Ovary (tissue), 3 donors: ENCODE measurements around the gene FARP2.
"Not testable (repeated sequence)": the region's sequence is repeated elsewhere in the genome, so short reads cannot be mapped to it uniquely, and the experiment has no call there.

ENCODE experiments used
- EP300 ChIP-seq: sonication (generic); formaldehyde crosslinking; IDR thresholded peaks from one replicate; pipeline ENCODE4 v1.6.1; 2017; ENCODE audit warnings: antibody characterized with exemption
- POLR2A ChIP-seq: fragments of 450-650 bp; IDR thresholded peaks from one replicate; pipeline ENCODE4 v1.6.1; 2017; ENCODE audit warnings: antibody characterized with exemption, mild to moderate bottlenecking, moderate library complexity
- TF ChIP-seq, protein P1 (sequence below), 3 donors: fragments of 450-650 bp in 2 of 3; fragments of 200-600 bp in 1 of 3; IDR thresholded peaks; one replicate each; pipeline versions ENCODE4 v1.5.1 to v1.8.0; 2016 to 2022; ENCODE audit warnings: antibody characterized with exemption in 3 of 3, mild to moderate bottlenecking in 1 of 3
- donor health status: DM: no; HTN: no; CAD: no.

DNA sequence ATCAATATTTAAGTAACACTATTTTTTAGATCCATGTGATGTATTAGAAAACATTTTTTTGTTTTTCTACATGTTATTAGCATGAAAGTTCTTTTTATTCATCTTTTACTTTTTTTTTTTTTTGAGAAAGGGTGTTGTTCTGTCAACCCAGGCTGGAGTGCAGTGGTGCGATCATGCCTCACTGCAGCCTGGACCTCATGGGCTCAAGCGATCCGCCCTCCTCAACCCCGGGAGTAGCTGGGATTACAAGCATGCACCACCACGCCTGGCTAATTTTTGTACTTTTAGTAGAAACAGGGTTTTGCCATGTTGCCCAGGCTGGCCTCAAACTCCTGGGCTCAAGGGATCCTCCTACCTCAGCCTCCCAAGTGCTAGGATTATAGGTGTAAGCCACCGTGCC lies 17.8 kb downstream of the FARP2 start:
- TF ChIP-seq, protein P1, sequence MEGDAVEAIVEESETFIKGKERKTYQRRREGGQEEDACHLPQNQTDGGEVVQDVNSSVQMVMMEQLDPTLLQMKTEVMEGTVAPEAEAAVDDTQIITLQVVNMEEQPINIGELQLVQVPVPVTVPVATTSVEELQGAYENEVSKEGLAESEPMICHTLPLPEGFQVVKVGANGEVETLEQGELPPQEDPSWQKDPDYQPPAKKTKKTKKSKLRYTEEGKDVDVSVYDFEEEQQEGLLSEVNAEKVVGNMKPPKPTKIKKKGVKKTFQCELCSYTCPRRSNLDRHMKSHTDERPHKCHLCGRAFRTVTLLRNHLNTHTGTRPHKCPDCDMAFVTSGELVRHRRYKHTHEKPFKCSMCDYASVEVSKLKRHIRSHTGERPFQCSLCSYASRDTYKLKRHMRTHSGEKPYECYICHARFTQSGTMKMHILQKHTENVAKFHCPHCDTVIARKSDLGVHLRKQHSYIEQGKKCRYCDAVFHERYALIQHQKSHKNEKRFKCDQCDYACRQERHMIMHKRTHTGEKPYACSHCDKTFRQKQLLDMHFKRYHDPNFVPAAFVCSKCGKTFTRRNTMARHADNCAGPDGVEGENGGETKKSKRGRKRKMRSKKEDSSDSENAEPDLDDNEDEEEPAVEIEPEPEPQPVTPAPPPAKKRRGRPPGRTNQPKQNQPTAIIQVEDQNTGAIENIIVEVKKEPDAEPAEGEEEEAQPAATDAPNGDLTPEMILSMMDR (IDR thresholded peaks at IDR 0.05), result not testable (repeated sequence)
- TF ChIP-seq POLR2A, EP300: not testable (repeated sequence)
